ENCODE measurements around the gene RND2. TPM values are rescaled to one million over a fixed set of nuclear protein-coding genes. Genes with fewer than 3 reads are reported as not detected.

RND2 gene
- total and polyA plus RNA-seq, 9 of the 15 experiments (the other 6 are each of a cell fraction or from before 2014, with no cell fraction given): 0.15 to 1.9 (median 0.98) TPM

DNA sequence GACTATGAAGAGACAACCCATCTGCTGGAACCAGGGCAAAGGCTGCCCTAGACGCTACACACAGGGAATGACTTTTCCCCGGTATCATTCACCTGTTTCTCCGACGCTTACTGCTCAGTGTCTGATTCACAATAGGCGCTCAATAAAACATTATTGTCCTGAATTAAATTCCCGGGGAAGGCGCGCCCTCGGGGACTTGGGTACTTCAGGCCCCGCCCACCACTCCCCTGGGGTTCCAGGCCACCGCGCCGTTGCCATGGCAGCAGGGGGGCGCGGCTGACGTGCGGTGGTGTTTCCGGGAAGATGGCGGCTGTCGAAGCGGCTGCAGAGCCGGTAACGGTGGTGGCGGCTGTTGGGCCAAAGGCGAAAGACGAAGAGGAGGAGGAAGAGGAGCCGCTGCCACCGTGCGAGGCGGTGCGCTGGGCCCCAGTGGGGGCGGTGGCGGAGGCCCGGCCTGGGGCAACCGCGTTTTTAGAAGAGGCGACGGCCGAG lies 44.7 kb upstream of the RND2 start, which contains the start of gene RUNDC1:
Gene RUNDC1, plus strand, starts transcription at position 292 of the 492 bp plus-strand sequence. Its CDS starts 12 bp downstream, at position 304.
- no TSS peak for BruUV-seq (replicated peaks)
- CTCF ChIA-PET (ENCODE audit: low intra/inter-chr PET ratio): interaction anchor here (1.0 to 2.7 kb wide), 2 partner anchors 137 to 402 kb away, joined by 4 to 20 read pairs; partner anchors contain the start of gene PSMC3IP
- TF ChIP-seq MTA1 (IDR thresholded peaks at IDR 0.05; ENCODE audit: borderline replicate concordance) (no peak), HCFC1 (IDR thresholded peaks at IDR 0.05; ENCODE audit: low read depth, low read length) (peak; percentile 38; the same call in 1 of the 2 replicates), IFI16 (CRISPR knock-in tag; IDR thresholded peaks at IDR 0.05) (no peak), CHD4 (IDR thresholded peaks at IDR 0.05; ENCODE audit: insufficient read depth, insufficient replicate concordance, low read depth, low read length, poor library complexity, severe bottlenecking) (no peak), HDAC1 (IDR thresholded peaks at IDR 0.05) (peak in 1 of 2 experiments; percentile 88; a peak in 2 of 4 replicates), ERF (CRISPR knock-in tag; IDR thresholded peaks at IDR 0.05) (no peak), TEAD2 (tag; IDR thresholded peaks at IDR 0.05) (no peak), FUS (optimal IDR thresholded peaks at IDR 0.05; ENCODE audit: low read depth, low read length) (no peak), NCOA4 (IDR thresholded peaks at IDR 0.05; ENCODE audit: partially characterized antibody) (no peak), ZNF79 (CRISPR knock-in tag; IDR thresholded peaks at IDR 0.05; ENCODE audit: low read depth) (no peak), ZBED1 (IDR thresholded peaks at IDR 0.05) (no peak), KAT2B (IDR thresholded peaks at IDR 0.05; ENCODE audit: low read depth, low read length) (no peak), ZNF133 (CRISPR knock-in tag; IDR thresholded peaks at IDR 0.05) (no peak), SMAD3 (CRISPR knock-in tag; conservative IDR thresholded peaks at IDR 0.05) (0 out of 2 replicates have a peak, but pooled peaks have one; percentile 44), E2F3 (CRISPR knock-in tag; IDR thresholded peaks at IDR 0.05) (no peak), NFYB (IDR thresholded peaks at IDR 0.05; ENCODE audit: extremely low read depth, insufficient read length) (no peak), NFATC3 (IDR thresholded peaks at IDR 0.05) (no peak), PHF8 (IDR thresholded peaks at IDR 0.05; ENCODE audit: borderline replicate concordance, low read length) (peak; percentile 73; the same call in 1 of the 2 replicates), RUNX1 (IDR thresholded peaks at IDR 0.05; ENCODE audit: low read depth) (0 out of 2 replicates have a peak, but pooled peaks have one; percentile 10), HNRNPK (IDR thresholded peaks at IDR 0.05; ENCODE audit: low read depth, low read length, poor library complexity, severe bottlenecking) (no peak)
- TF ChIP-seq, protein P1, sequence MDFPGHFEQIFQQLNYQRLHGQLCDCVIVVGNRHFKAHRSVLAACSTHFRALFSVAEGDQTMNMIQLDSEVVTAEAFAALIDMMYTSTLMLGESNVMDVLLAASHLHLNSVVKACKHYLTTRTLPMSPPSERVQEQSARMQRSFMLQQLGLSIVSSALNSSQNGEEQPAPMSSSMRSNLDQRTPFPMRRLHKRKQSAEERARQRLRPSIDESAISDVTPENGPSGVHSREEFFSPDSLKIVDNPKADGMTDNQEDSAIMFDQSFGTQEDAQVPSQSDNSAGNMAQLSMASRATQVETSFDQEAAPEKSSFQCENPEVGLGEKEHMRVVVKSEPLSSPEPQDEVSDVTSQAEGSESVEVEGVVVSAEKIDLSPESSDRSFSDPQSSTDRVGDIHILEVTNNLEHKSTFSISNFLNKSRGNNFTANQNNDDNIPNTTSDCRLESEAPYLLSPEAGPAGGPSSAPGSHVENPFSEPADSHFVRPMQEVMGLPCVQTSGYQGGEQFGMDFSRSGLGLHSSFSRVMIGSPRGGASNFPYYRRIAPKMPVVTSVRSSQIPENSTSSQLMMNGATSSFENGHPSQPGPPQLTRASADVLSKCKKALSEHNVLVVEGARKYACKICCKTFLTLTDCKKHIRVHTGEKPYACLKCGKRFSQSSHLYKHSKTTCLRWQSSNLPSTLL (IDR thresholded peaks at IDR 0.05): no peak
- TF ChIP-seq, protein P2, sequence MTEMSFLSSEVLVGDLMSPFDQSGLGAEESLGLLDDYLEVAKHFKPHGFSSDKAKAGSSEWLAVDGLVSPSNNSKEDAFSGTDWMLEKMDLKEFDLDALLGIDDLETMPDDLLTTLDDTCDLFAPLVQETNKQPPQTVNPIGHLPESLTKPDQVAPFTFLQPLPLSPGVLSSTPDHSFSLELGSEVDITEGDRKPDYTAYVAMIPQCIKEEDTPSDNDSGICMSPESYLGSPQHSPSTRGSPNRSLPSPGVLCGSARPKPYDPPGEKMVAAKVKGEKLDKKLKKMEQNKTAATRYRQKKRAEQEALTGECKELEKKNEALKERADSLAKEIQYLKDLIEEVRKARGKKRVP (CRISPR knock-in tag; IDR thresholded peaks at IDR 0.05): no peak

More for the DNA sequence above, 44.7 kb upstream of the RND2 start, which contains the start of gene RUNDC1:
- peak within 1 kb of the TSS; percentile 99 for H3K4me2 ChIP-seq (ENCODE audit: insufficient read depth, low read length)
- H3K27ac ChIP-seq (ENCODE audit: extremely low read depth, low read depth, low read length): peak within 1 kb of the TSS; percentile 92
- no peaks in the 10 kb centered on the region for H3K9me1 ChIP-seq (ENCODE audit: control insufficient read depth, insufficient read depth, low read length)
- POLR2A ChIA-PET: interaction anchor here (0.5 to 3.8 kb wide), 5 partner anchors 11 to 461 kb away, joined by 3 to 13 read pairs (median 3); partner anchors contain the start of gene RPL27
- DNase-seq (ENCODE audit: extremely low read depth in 1 of 4, low spot score in 3 of 4) (peak; percentile 92 to 96 (median 94)), FAIRE-seq (peak; percentile 32), ATAC-seq (peak; percentile 88)
- peak within 1 kb of the TSS; percentile 92 for H3K4me3 ChIP-seq
- H3K4me1 ChIP-seq (replicated peaks in 1 of 2; ENCODE audit: control insufficient read depth in 2 of 2, insufficient read depth in 2 of 2, low read length in 2 of 2): peaks cover 25 to 31% of the 10 kb centered on the region in 2 experiments; a peak in 4 of 5 replicates
- no peaks in the 10 kb centered on the region for H3K27me3 ChIP-seq (ENCODE audit: control insufficient read depth in 2 of 2, insufficient read depth in 2 of 2, low read length in 2 of 2)
- WGBS (ENCODE audit: insufficient coverage, low coverage, missing lambda C conversion rate): under 1% methylated on average over 33 of the region's 39 CpGs
- no peaks in the 10 kb centered on the region for H3K9me3 ChIP-seq (replicated peaks; ENCODE audit: control insufficient read depth, insufficient read depth, low read depth, low read length)
- intact Hi-C loops (cut with micrococcal nuclease): no loop called here
- H3K79me2 ChIP-seq (ENCODE audit: control insufficient read depth, insufficient read depth, low read length): peaks cover 51% of the 10 kb centered on the region
- peak within 1 kb of the TSS; percentile 84 to 97 for H3K9ac ChIP-seq (ENCODE audit: insufficient read depth in 1 of 2, low read depth in 2 of 2, low read length in 2 of 2)
- in situ Hi-C loops (cut with MboI): no loop called here
- peak within 1 kb of the TSS; percentile 98 for H2AFZ ChIP-seq (ENCODE audit: low read depth, low read length)
- H3K36me3 ChIP-seq (ENCODE audit: control insufficient read depth, insufficient read depth, low read length): peaks cover 27% of the 10 kb centered on the region
- H4K20me1 ChIP-seq (replicated peaks; ENCODE audit: control insufficient read depth, insufficient read depth, low read length): no peaks in the 10 kb centered on the region

Measured in K562 (cell line).